B cell (primary cell): ENCODE results near the gene MAN1A1. TPM values are rescaled to one million over a fixed set of nuclear protein-coding genes. Genes with fewer than 3 reads are reported as not detected.
A peak's percentile ranks its signal among the peaks of the same experiment; 100 is the strongest.

Experiments
- ATAC-seq: fragments of 200-7000 bp; cut with Tn5 transposase; one replicate; pipeline ENCODE4 v1.10.0; 2021; ENCODE audit warnings: low read depth, mild to moderate bottlenecking, moderate number of reproducible peaks, moderate library complexity
- CTCF ChIA-PET: fragments of 350-600 bp; sonication (Branson Sonifier 250); formaldehyde crosslinking; loops from one replicate; lab custom pipeline; 2021; ENCODE audit warnings: antibody characterized with exemption, inconsistent platforms; lab: Charles Lee
- POLR2A ChIA-PET: fragments of 350-600 bp; sonication (Branson Sonifier 250); formaldehyde crosslinking; loops from one replicate; lab custom pipeline; 2021; ENCODE audit warnings: antibody characterized with exemption; lab: Charles Lee
- DNase-seq: peaks from one replicate; pipeline ENCODE4 v3.0.0; 2013
- H2AFZ ChIP-seq: 2 replicates; pipeline ENCODE4 v1.6.1; 2012; ENCODE audit warnings: mild to moderate bottlenecking, low read depth, low read length; ENCODE audit not compliant: insufficient read depth, poor library complexity, severe bottlenecking
- H3K27ac ChIP-seq, 2 donors: 1 replicate in 1 of 2; 2 replicates in 1 of 2; pipeline ENCODE4 v1.5.1; 2012 to 2013; ENCODE audit warnings: low read length in 2 of 2, mild to moderate bottlenecking in 2 of 2, moderate library complexity in 1 of 2
- H3K27me3 ChIP-seq, 4 experiments: fragments of 200-600 bp in 1 of 4; sonication (generic) in 1 of 4; replicated peaks in 1 of 4; 1 replicate in 2 of 4; 2 replicates in 2 of 4; pipeline versions ENCODE4 v1.6.1 to v1.7.0; 2013 to 2016; ENCODE audit warnings: low read length in 3 of 4, mild to moderate bottlenecking in 2 of 4, mixed read lengths in 1 of 4, moderate library complexity in 1 of 4; ENCODE audit not compliant: insufficient read depth in 4 of 4, control insufficient read depth in 3 of 4; ENCODE audit errors: control extremely low read depth in 1 of 4
- H3K36me3 ChIP-seq, 2 experiments: replicated peaks in 1 of 2; 1 replicate in 1 of 2; 2 replicates in 1 of 2; pipeline versions ENCODE4 v1.6.1 to v1.7.1; 2013; ENCODE audit warnings: low read length in 1 of 2; ENCODE audit not compliant: insufficient read depth in 2 of 2, control insufficient read depth in 1 of 2; ENCODE audit errors: control extremely low read depth in 1 of 2, extremely low read depth in 1 of 2
- H3K4me1 ChIP-seq, 2 donors: fragments of 200-600 bp in 1 of 2; sonication (generic) in 1 of 2; 1 replicate in 1 of 2; 2 replicates in 1 of 2; pipeline versions ENCODE4 v1.5.1 to v1.6.1; 2013 to 2017; ENCODE audit warnings: low read length in 2 of 2; ENCODE audit not compliant: control insufficient read depth in 2 of 2, insufficient read depth in 2 of 2
- H3K4me2 ChIP-seq: replicated peaks from 2 replicates; pipeline ENCODE3; 2012; ENCODE audit warnings: mild to moderate bottlenecking, low read depth, low read length; ENCODE audit not compliant: poor library complexity, severe bottlenecking
- H3K4me3 ChIP-seq, 5 experiments: fragments of 200-600 bp in 1 of 5; sonication (generic) in 1 of 5; 1 replicate in 3 of 5; 2 replicates in 2 of 5; pipeline versions ENCODE4 v1.5.1 to v1.7.0; 2011 to 2016; ENCODE audit warnings: low read length in 4 of 5, mild to moderate bottlenecking in 4 of 5, low read depth in 2 of 5, control low read depth in 1 of 5, moderate library complexity in 1 of 5; ENCODE audit not compliant: insufficient read depth in 1 of 5; ENCODE audit errors: control extremely low read depth in 1 of 5, extremely low read depth in 1 of 5
- H3K79me2 ChIP-seq: fragments of 200-600 bp; sonication (generic); one replicate; pipeline ENCODE4 v1.6.0; 2016; ENCODE audit warnings: low read length; ENCODE audit not compliant: control insufficient read depth, insufficient read depth
- H3K9ac ChIP-seq: fragments of 200-600 bp; sonication (generic); 2 replicates; pipeline ENCODE4 v1.6.1; 2017; ENCODE audit warnings: mild to moderate bottlenecking, low read length, moderate library complexity
- H3K9me3 ChIP-seq, 3 donors: one replicate each; pipeline versions ENCODE4 v1.6.1 to v1.7.1; 2013; ENCODE audit warnings: low read length in 2 of 3; ENCODE audit not compliant: control insufficient read depth in 2 of 3, insufficient read depth in 1 of 3; ENCODE audit errors: control extremely low read depth in 1 of 3
- H4K20me1 ChIP-seq: 2 replicates; pipeline ENCODE4 v1.6.0; 2012; ENCODE audit warnings: mild to moderate bottlenecking, low read length; ENCODE audit not compliant: insufficient read depth, control insufficient read depth, poor library complexity, severe bottlenecking
- H3K27ac Mint-ChIP-seq: one replicate; pipeline ENCODE4 v1.8.0; 2021; ENCODE audit warnings: mixed read lengths
- H3K27me3 Mint-ChIP-seq: one replicate; pipeline ENCODE4 v1.8.0; 2021; ENCODE audit warnings: mixed read lengths
- H3K4me1 Mint-ChIP-seq: one replicate; pipeline ENCODE4 v1.8.0; 2021; ENCODE audit warnings: mixed read lengths
- H3K4me3 Mint-ChIP-seq: one replicate; pipeline ENCODE4 v1.8.0; 2021; ENCODE audit warnings: mixed read lengths
- H3K9me3 Mint-ChIP-seq: one replicate; pipeline ENCODE4 v1.8.0; 2022; ENCODE audit warnings: mixed read lengths; ENCODE audit not compliant: insufficient read depth
- EZH2 ChIP-seq: IDR thresholded peaks from 2 replicates; pipeline ENCODE4 v1.6.1; 2012; ENCODE audit warnings: borderline replicate concordance, low read depth, mild to moderate bottlenecking, moderate library complexity, low read length; ENCODE audit not compliant: insufficient read depth, poor library complexity, severe bottlenecking
- WGBS: methylation state at CpG from one replicate; pipeline ENCODE4 v1.1.5; 2013; ENCODE audit warnings: missing lambda C conversion rate; ENCODE audit not compliant: insufficient coverage; 5-methylcytosine and 5-hydroxymethylcytosine counted together
- intact Hi-C: fragments of 100-400 bp; cut with micrococcal nuclease; formaldehyde crosslinking; loops from one replicate; pipeline ENCODE4 v1.10.0; 2022
- polyA plus RNA-seq: library from polyadenylated mRNA; depleted of rRNA; stranded (reverse); fragments of >200 nt; gene quantifications from 2 replicates; pipeline ENCODE4 v1.2.3, GENCODE V29; 2012
- total RNA-seq, 2 donors: library from RNA; stranded (reverse); fragments of 120-200 nt in 1 of 2; gene quantifications; 1 replicate in 1 of 2; 2 replicates in 1 of 2; pipeline versions ENCODE4 v1.2.3 to v1.2.4, GENCODE V29; 2013 to 2022
- TF ChIP-seq, protein P1 (sequence below): fragments of 200-600 bp; IDR thresholded peaks from one replicate; pipeline ENCODE4 v1.8.0; 2022; ENCODE audit warnings: antibody characterized with exemption, mild to moderate bottlenecking

Gene MAN1A1
- total and polyA plus RNA-seq, 2 donors (not counting 1 experiment from before 2014, with no cell fraction given), result 5.1 to 31.7 TPM

GRCh38 chr6:119317007-119317406 is 32.6 kb downstream of the MAN1A1 start:
- no peaks in the 10 kb centered on the region for H3K9me3 ChIP-seq

GRCh38 chr6:119314885-119315272 is 34.7 kb downstream of the MAN1A1 start:
- Mint-ChIP-seq H3K4me3 (peak overlapping the region; percentile 76), H3K27me3 (no peaks in the 10 kb centered on the region), H3K27ac (peak overlapping the region; percentile 84), H3K4me1 (peaks cover 39% of the 10 kb centered on the region), H3K9me3 (no peaks in the 10 kb centered on the region)
- POLR2A ChIA-PET, result interaction anchor here (1.2 kb wide), 1 partner anchor 33 kb away, joined by 3 read pairs; no protein-coding TSS in a partner anchor
- H2AFZ ChIP-seq, result peak overlapping the region; percentile 71
- ATAC-seq (peak; percentile 43), DNase-seq (peak; percentile 50)
- H3K36me3 ChIP-seq, result no peaks in the 10 kb centered on the region
- peak overlapping the region; percentile 51 for H3K9ac ChIP-seq
- no peaks in the 10 kb centered on the region for H3K9me3 ChIP-seq
- no peak for TF ChIP-seq EZH2
- TF ChIP-seq, protein P1, sequence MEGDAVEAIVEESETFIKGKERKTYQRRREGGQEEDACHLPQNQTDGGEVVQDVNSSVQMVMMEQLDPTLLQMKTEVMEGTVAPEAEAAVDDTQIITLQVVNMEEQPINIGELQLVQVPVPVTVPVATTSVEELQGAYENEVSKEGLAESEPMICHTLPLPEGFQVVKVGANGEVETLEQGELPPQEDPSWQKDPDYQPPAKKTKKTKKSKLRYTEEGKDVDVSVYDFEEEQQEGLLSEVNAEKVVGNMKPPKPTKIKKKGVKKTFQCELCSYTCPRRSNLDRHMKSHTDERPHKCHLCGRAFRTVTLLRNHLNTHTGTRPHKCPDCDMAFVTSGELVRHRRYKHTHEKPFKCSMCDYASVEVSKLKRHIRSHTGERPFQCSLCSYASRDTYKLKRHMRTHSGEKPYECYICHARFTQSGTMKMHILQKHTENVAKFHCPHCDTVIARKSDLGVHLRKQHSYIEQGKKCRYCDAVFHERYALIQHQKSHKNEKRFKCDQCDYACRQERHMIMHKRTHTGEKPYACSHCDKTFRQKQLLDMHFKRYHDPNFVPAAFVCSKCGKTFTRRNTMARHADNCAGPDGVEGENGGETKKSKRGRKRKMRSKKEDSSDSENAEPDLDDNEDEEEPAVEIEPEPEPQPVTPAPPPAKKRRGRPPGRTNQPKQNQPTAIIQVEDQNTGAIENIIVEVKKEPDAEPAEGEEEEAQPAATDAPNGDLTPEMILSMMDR, result no peak
- H3K4me1 ChIP-seq, result peaks cover 26 to 28% of the 10 kb centered on the region in 2 donors
- peaks cover 39% of the 10 kb centered on the region for H3K79me2 ChIP-seq
- peak overlapping the region in 2 of 5 experiments; percentile 4 to 5 for H3K4me3 ChIP-seq
- WGBS, result 63% methylated on average over 2 of the region's 5 CpGs
- H4K20me1 ChIP-seq, result no peaks in the 10 kb centered on the region
- peak overlapping the region; percentile 49 for H3K4me2 ChIP-seq
- CTCF ChIA-PET, result interaction anchor here (1.3 to 1.4 kb wide), 3 partner anchors 19 to 1926 kb away, joined by 3 to 6 read pairs (median 5); no protein-coding TSS in a partner anchor
- no peaks in the 10 kb centered on the region for H3K27me3 ChIP-seq
- intact Hi-C loops, result no loop called here
- H3K27ac ChIP-seq, result peak overlapping the region; percentile 72 to 74

More at GRCh38 chr6:119317007-119317406, 32.6 kb downstream of the MAN1A1 start:
- CTCF ChIA-PET, result interaction anchor here (1.1 kb wide), 1 partner anchor 17 kb away, joined by 3 read pairs; no protein-coding TSS in a partner anchor
- H3K4me1 ChIP-seq, result peaks cover 26 to 28% of the 10 kb centered on the region in 2 donors
- peaks cover 37% of the 10 kb centered on the region for H3K79me2 ChIP-seq
- Mint-ChIP-seq H3K4me3 (no peak overlapping the region), H3K27ac (no peak overlapping the region), H3K9me3 (no peaks in the 10 kb centered on the region), H3K4me1 (peaks cover 31% of the 10 kb centered on the region), H3K27me3 (no peaks in the 10 kb centered on the region)
- no peak overlapping the region for H2AFZ ChIP-seq
- no peaks in the 10 kb centered on the region for H3K36me3 ChIP-seq
- WGBS, result no CpG with 5 or more reads among the region's 4 CpGs
- ATAC-seq (no peak), DNase-seq (no peak)
- no peak overlapping the region for H3K4me2 ChIP-seq
- intact Hi-C loops, result no loop called here
- H4K20me1 ChIP-seq, result no peaks in the 10 kb centered on the region
- H3K9ac ChIP-seq, result no peak overlapping the region
- TF ChIP-seq, protein P1, result no peak
- TF ChIP-seq EZH2, result no peak
- H3K4me3 ChIP-seq, result no peak overlapping the region
- no peaks in the 10 kb centered on the region for H3K27me3 ChIP-seq
- POLR2A ChIA-PET, result no interaction called here
- no peak overlapping the region for H3K27ac ChIP-seq
